ENCODE results near the gene NOX5.

NOX5 gene

GRCh38 chr15:69085325-69086081, 71.0 kb downstream of the NOX5 start:
- DNase-seq: no peak

- DNase-seq: no peak
Measured at GRCh38 chr15:69086427-69087204, 72.1 kb downstream of the NOX5 start.

- no peak for DNase-seq
Measured at GRCh38 chr15:69087366-69087976, 73.0 kb downstream of the NOX5 start.

GRCh38 chr15:69088300-69088965, 73.9 kb downstream of the NOX5 start:
- no peak for DNase-seq

GRCh38 chr15:69089258-69089657, 74.8 kb downstream of the NOX5 start:
- DNase-seq: no peak

GRCh38 chr15:69090197-69090948, 75.9 kb downstream of the NOX5 start:
- DNase-seq: no peak

- DNase-seq: no peak
Measured at GRCh38 chr15:69091654-69092053, 77.2 kb downstream of the NOX5 start.

- DNase-seq: no peak
Measured at GRCh38 chr15:69092159-69092558, 77.7 kb downstream of the NOX5 start.

GRCh38 chr15:69093127-69093526, 78.6 kb downstream of the NOX5 start:
- no peak for DNase-seq

GRCh38 chr15:69093614-69094013, 79.1 kb downstream of the NOX5 start:
- no peak for DNase-seq

GRCh38 chr15:69094124-69094921, 79.8 kb downstream of the NOX5 start:
- no peak for DNase-seq

GRCh38 chr15:69095274-69095673, 80.8 kb downstream of the NOX5 start:
- DNase-seq: no peak

GRCh38 chr15:69096196-69096595, 81.7 kb downstream of the NOX5 start:
- DNase-seq: no peak

- no peak for DNase-seq
Measured at GRCh38 chr15:69096626-69097025, 82.1 kb downstream of the NOX5 start.

- DNase-seq: no peak
Measured at GRCh38 chr15:69098771-69099170, 84.3 kb downstream of the NOX5 start.

GRCh38 chr15:69099941-69100340, 85.4 kb downstream of the NOX5 start:
- DNase-seq: no peak

GRCh38 chr15:69100821-69101220, 86.3 kb downstream of the NOX5 start:
- DNase-seq: no peak

GRCh38 chr15:69104050-69104750, 89.7 kb downstream of the NOX5 start:
- DNase-seq: no peak

GRCh38 chr15:69105451-69105985, 91.0 kb downstream of the NOX5 start:
- no peak for DNase-seq

GRCh38 chr15:69107025-69107620, 92.6 kb downstream of the NOX5 start:
- no peak for DNase-seq
